ENCODE measurements around the gene MICU1.

Gene MICU1

GRCh38 chr10:72625276-72625607 is 637 bp downstream of the MICU1 start:
- no peak for DNase-seq

- no peak for DNase-seq
Observed at GRCh38 chr10:72622271-72622670, 3.6 kb downstream of the MICU1 start.

GRCh38 chr10:72616716-72617115 is 9.2 kb downstream of the MICU1 start:
- no peak for DNase-seq

- DNase-seq, result no peak
Observed at GRCh38 chr10:72615970-72616369, 9.9 kb downstream of the MICU1 start.

GRCh38 chr10:72612203-72612826 is 13.6 kb downstream of the MICU1 start:
- no peak for DNase-seq

- DNase-seq, result no peak
Observed at GRCh38 chr10:72611783-72612182, 14.1 kb downstream of the MICU1 start.

GRCh38 chr10:72610466-72610865 is 15.4 kb downstream of the MICU1 start:
- DNase-seq, result no peak

GRCh38 chr10:72605122-72605521 is 20.8 kb downstream of the MICU1 start:
- DNase-seq, result no peak

- DNase-seq, result no peak
Observed at GRCh38 chr10:72601144-72601543, 24.7 kb downstream of the MICU1 start.

- no peak for DNase-seq
Observed at GRCh38 chr10:72598769-72599701, 26.8 kb downstream of the MICU1 start.

GRCh38 chr10:72597897-72598296 is 28.0 kb downstream of the MICU1 start:
- DNase-seq, result no peak

- DNase-seq, result no peak
Observed at GRCh38 chr10:72595436-72595835, 30.4 kb downstream of the MICU1 start.

- DNase-seq, result no peak
Observed at GRCh38 chr10:72593963-72594362, 31.9 kb downstream of the MICU1 start.

- DNase-seq, result no peak
Observed at GRCh38 chr10:72588266-72588665, 37.6 kb downstream of the MICU1 start.

GRCh38 chr10:72587568-72587967 is 38.3 kb downstream of the MICU1 start:
- DNase-seq, result no peak

- DNase-seq, result no peak
Observed at GRCh38 chr10:72574636-72575035, 51.2 kb downstream of the MICU1 start.

- no peak for DNase-seq
Observed at GRCh38 chr10:72573079-72573478, 52.8 kb downstream of the MICU1 start.

GRCh38 chr10:72567889-72568640 is 57.8 kb downstream of the MICU1 start:
- DNase-seq, result no peak

- DNase-seq, result no peak
Observed at GRCh38 chr10:72567421-72567820, 58.5 kb downstream of the MICU1 start.

- DNase-seq, result no peak
Observed at GRCh38 chr10:72564596-72564995, 61.3 kb downstream of the MICU1 start.

- no peak for DNase-seq
Observed at GRCh38 chr10:72563327-72563932, 62.4 kb downstream of the MICU1 start.

- DNase-seq, result no peak
Observed at GRCh38 chr10:72561745-72562166, 64.1 kb downstream of the MICU1 start.

- no peak for DNase-seq
Observed at GRCh38 chr10:72557362-72557761, 68.5 kb downstream of the MICU1 start.
